ENCODE measurements around the gene AGO1.
"Not testable (repeated sequence)": the region's sequence is repeated elsewhere in the genome, so short reads cannot be mapped to it uniquely, and the experiment has no call there.

The AGO1 gene

DNA sequence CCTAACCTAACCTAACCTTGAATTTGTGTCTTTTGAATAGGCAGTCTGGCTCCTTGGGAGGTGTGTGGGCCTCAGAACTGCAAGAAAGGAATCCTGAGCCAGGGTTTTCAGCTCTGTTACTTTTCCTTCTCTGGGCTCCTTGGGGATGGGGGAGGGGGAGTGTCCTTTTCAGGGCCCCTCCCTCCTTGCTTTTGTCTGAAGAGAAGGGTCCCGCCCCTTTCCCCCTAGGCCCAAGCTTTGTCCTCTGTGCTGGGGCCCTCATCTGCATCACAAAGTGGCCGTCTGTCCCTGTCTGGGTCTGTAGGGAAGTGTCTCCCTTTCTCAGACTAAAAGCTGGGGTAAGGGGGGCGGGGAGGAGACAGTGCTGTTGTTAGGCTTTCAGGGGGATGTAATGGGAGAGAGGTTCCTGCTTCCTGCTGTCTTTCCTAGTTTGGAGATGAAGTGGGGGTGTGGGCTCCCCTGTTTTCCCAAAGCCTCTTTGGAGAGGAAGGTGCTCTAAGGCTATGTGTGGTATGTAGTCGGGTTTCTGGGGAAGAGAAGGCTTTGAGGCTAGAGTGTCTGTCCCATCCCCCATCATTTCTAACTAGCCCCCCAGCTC lies 3.1 kb downstream of the AGO1 start:
- no peaks in the 10 kb centered on the region for H3K27me3 ChIP-seq (ENCODE audit: control insufficient read depth in 2 of 2, insufficient read depth in 2 of 2, low read length in 2 of 2)
- no peak overlapping the region for H3K9ac ChIP-seq (ENCODE audit: low read depth in 1 of 2, low read length in 2 of 2)
- peaks cover 3 to 6% of the 10 kb centered on the region in 2 donors for H3K36me3 ChIP-seq (ENCODE audit: control insufficient read depth in 2 of 2, insufficient read depth in 2 of 2, low read length in 2 of 2)
- H3K9me3 ChIP-seq (ENCODE audit: control insufficient read depth in 2 of 2, low read length in 2 of 2), result no peaks in the 10 kb centered on the region
- peaks cover 15 to 25% of the 10 kb centered on the region in 2 donors for H3K4me1 ChIP-seq (ENCODE audit: control insufficient read depth in 2 of 2, insufficient read depth in 2 of 2, low read length in 2 of 2)
- no peak overlapping the region for H3K4me3 ChIP-seq (ENCODE audit: low read length in 2 of 2)
- peak overlapping the region in 1 of 2 donors; percentile 32 for H3K27ac ChIP-seq (ENCODE audit: low read depth in 2 of 2, low read length in 2 of 2)

- no peaks in the 10 kb centered on the region for H3K9me3 ChIP-seq (ENCODE audit: control insufficient read depth in 2 of 2, low read length in 2 of 2)
- H3K4me3 ChIP-seq (ENCODE audit: low read length in 2 of 2), result no peak overlapping the region
- H3K27ac ChIP-seq (ENCODE audit: low read depth in 2 of 2, low read length in 2 of 2), result peak overlapping the region; percentile 32 to 35
- H3K36me3 ChIP-seq (ENCODE audit: control insufficient read depth in 2 of 2, insufficient read depth in 2 of 2, low read length in 2 of 2), result peaks cover 5 to 8% of the 10 kb centered on the region in 2 donors
- H3K4me1 ChIP-seq (ENCODE audit: control insufficient read depth in 2 of 2, insufficient read depth in 2 of 2, low read length in 2 of 2), result peaks cover 15 to 25% of the 10 kb centered on the region in 2 donors
- H3K27me3 ChIP-seq (ENCODE audit: control insufficient read depth in 2 of 2, insufficient read depth in 2 of 2, low read length in 2 of 2), result no peaks in the 10 kb centered on the region
- no peak overlapping the region for H3K9ac ChIP-seq (ENCODE audit: low read depth in 1 of 2, low read length in 2 of 2)
These were observed 3.8 kb downstream of the AGO1 start for GRCh38 chr1:35886577-35887431.

- Histone ChIP-seq H3K4me3 (ENCODE audit: low read length in 2 of 2) (no peak overlapping the region), H3K36me3 (ENCODE audit: control insufficient read depth in 2 of 2, insufficient read depth in 2 of 2, low read length in 2 of 2) (peaks cover 11 to 14% of the 10 kb centered on the region in 2 donors), H3K27me3 (ENCODE audit: control insufficient read depth in 2 of 2, insufficient read depth in 2 of 2, low read length in 2 of 2) (no peaks in the 10 kb centered on the region), H3K9me3 (ENCODE audit: control insufficient read depth in 2 of 2, low read length in 2 of 2) (no peaks in the 10 kb centered on the region), H3K9ac (ENCODE audit: low read depth in 1 of 2, low read length in 2 of 2) (no peak overlapping the region), H3K4me1 (ENCODE audit: control insufficient read depth in 2 of 2, insufficient read depth in 2 of 2, low read length in 2 of 2) (peaks cover 15 to 25% of the 10 kb centered on the region in 2 donors), H3K27ac (ENCODE audit: low read depth in 2 of 2, low read length in 2 of 2) (no peak overlapping the region)
These were observed 4.5 kb downstream of the AGO1 start for GRCh38 chr1:35887508-35887907.

GRCh38 chr1:35888255-35888654 lies 5.2 kb downstream of the AGO1 start:
- H3K4me1 ChIP-seq (ENCODE audit: control insufficient read depth in 2 of 2, insufficient read depth in 2 of 2, low read length in 2 of 2), result peaks cover 15 to 22% of the 10 kb centered on the region in 2 donors
- H3K36me3 ChIP-seq (ENCODE audit: control insufficient read depth in 2 of 2, insufficient read depth in 2 of 2, low read length in 2 of 2), result peaks cover 16 to 18% of the 10 kb centered on the region in 2 donors
- H3K27me3 ChIP-seq (ENCODE audit: control insufficient read depth in 2 of 2, insufficient read depth in 2 of 2, low read length in 2 of 2), result no peaks in the 10 kb centered on the region
- no peak overlapping the region for H3K4me3 ChIP-seq (ENCODE audit: low read length in 2 of 2)
- no peak overlapping the region for H3K9ac ChIP-seq (ENCODE audit: low read depth in 1 of 2, low read length in 2 of 2)
- H3K9me3 ChIP-seq (ENCODE audit: control insufficient read depth in 2 of 2, low read length in 2 of 2), result no peaks in the 10 kb centered on the region
- no peak overlapping the region for H3K27ac ChIP-seq (ENCODE audit: low read depth in 2 of 2, low read length in 2 of 2)

GRCh38 chr1:35888981-35889380 lies 6.0 kb downstream of the AGO1 start:
- not testable (repeated sequence) for H3K9ac ChIP-seq (ENCODE audit: low read depth in 1 of 2, low read length in 2 of 2); H3K27ac ChIP-seq (ENCODE audit: low read depth in 2 of 2, low read length in 2 of 2); H3K9me3 ChIP-seq (ENCODE audit: control insufficient read depth in 2 of 2, low read length in 2 of 2); H3K4me3 ChIP-seq (ENCODE audit: low read length in 2 of 2); H3K27me3 ChIP-seq (ENCODE audit: control insufficient read depth in 2 of 2, insufficient read depth in 2 of 2, low read length in 2 of 2)
- Histone ChIP-seq H3K36me3 (ENCODE audit: control insufficient read depth in 2 of 2, insufficient read depth in 2 of 2, low read length in 2 of 2) (peaks cover 22 to 26% of the 10 kb centered on the region in 2 donors), H3K4me1 (ENCODE audit: control insufficient read depth in 2 of 2, insufficient read depth in 2 of 2, low read length in 2 of 2) (peaks cover 15 to 22% of the 10 kb centered on the region in 2 donors)

GRCh38 chr1:35893051-35893879 lies 10.3 kb downstream of the AGO1 start:
- no peak overlapping the region for H3K27ac ChIP-seq (ENCODE audit: low read depth in 2 of 2, low read length in 2 of 2)
- H3K4me1 ChIP-seq (ENCODE audit: control insufficient read depth in 2 of 2, insufficient read depth in 2 of 2, low read length in 2 of 2), result no peaks in the 10 kb centered on the region
- no peak overlapping the region for H3K4me3 ChIP-seq (ENCODE audit: low read length in 2 of 2)
- H3K27me3 ChIP-seq (ENCODE audit: control insufficient read depth in 2 of 2, insufficient read depth in 2 of 2, low read length in 2 of 2), result no peaks in the 10 kb centered on the region
- peaks cover 40 to 45% of the 10 kb centered on the region in 2 donors for H3K36me3 ChIP-seq (ENCODE audit: control insufficient read depth in 2 of 2, insufficient read depth in 2 of 2, low read length in 2 of 2)
- H3K9ac ChIP-seq (ENCODE audit: low read depth in 1 of 2, low read length in 2 of 2), result no peak overlapping the region
- H3K9me3 ChIP-seq (ENCODE audit: control insufficient read depth in 2 of 2, low read length in 2 of 2), result no peaks in the 10 kb centered on the region

- Histone ChIP-seq H3K9ac (ENCODE audit: low read depth in 1 of 2, low read length in 2 of 2) (no peak overlapping the region), H3K4me1 (ENCODE audit: control insufficient read depth in 2 of 2, insufficient read depth in 2 of 2, low read length in 2 of 2) (no peaks in the 10 kb centered on the region), H3K36me3 (ENCODE audit: control insufficient read depth in 2 of 2, insufficient read depth in 2 of 2, low read length in 2 of 2) (peaks cover 42 to 48% of the 10 kb centered on the region in 2 donors), H3K4me3 (ENCODE audit: low read length in 2 of 2) (no peak overlapping the region), H3K27me3 (ENCODE audit: control insufficient read depth in 2 of 2, insufficient read depth in 2 of 2, low read length in 2 of 2) (no peaks in the 10 kb centered on the region), H3K9me3 (ENCODE audit: control insufficient read depth in 2 of 2, low read length in 2 of 2) (no peaks in the 10 kb centered on the region), H3K27ac (ENCODE audit: low read depth in 2 of 2, low read length in 2 of 2) (no peak overlapping the region)
These were observed 11.2 kb downstream of the AGO1 start for GRCh38 chr1:35894183-35894582.

- no peaks in the 10 kb centered on the region for H3K9me3 ChIP-seq (ENCODE audit: control insufficient read depth in 2 of 2, low read length in 2 of 2)
- no peak overlapping the region for H3K27ac ChIP-seq (ENCODE audit: low read depth in 2 of 2, low read length in 2 of 2)
- H3K4me1 ChIP-seq (ENCODE audit: control insufficient read depth in 2 of 2, insufficient read depth in 2 of 2, low read length in 2 of 2), result no peaks in the 10 kb centered on the region
- H3K4me3 ChIP-seq (ENCODE audit: low read length in 2 of 2), result no peak overlapping the region
- no peak overlapping the region for H3K9ac ChIP-seq (ENCODE audit: low read depth in 1 of 2, low read length in 2 of 2)
- H3K27me3 ChIP-seq (ENCODE audit: control insufficient read depth in 2 of 2, insufficient read depth in 2 of 2, low read length in 2 of 2), result no peaks in the 10 kb centered on the region
- H3K36me3 ChIP-seq (ENCODE audit: control insufficient read depth in 2 of 2, insufficient read depth in 2 of 2, low read length in 2 of 2), result peaks cover 42 to 50% of the 10 kb centered on the region in 2 donors
These were observed 11.6 kb downstream of the AGO1 start for GRCh38 chr1:35894656-35895055.

- no peak overlapping the region for H3K9ac ChIP-seq (ENCODE audit: low read depth in 1 of 2, low read length in 2 of 2)
- H3K27ac ChIP-seq (ENCODE audit: low read depth in 2 of 2, low read length in 2 of 2), result no peak overlapping the region
- H3K36me3 ChIP-seq (ENCODE audit: control insufficient read depth in 2 of 2, insufficient read depth in 2 of 2, low read length in 2 of 2), result peaks cover 24 to 42% of the 10 kb centered on the region in 2 donors
- H3K27me3 ChIP-seq (ENCODE audit: control insufficient read depth in 2 of 2, insufficient read depth in 2 of 2, low read length in 2 of 2), result no peaks in the 10 kb centered on the region
- no peak overlapping the region for H3K4me3 ChIP-seq (ENCODE audit: low read length in 2 of 2)
- no peaks in the 10 kb centered on the region for H3K9me3 ChIP-seq (ENCODE audit: control insufficient read depth in 2 of 2, low read length in 2 of 2)
- no peaks in the 10 kb centered on the region for H3K4me1 ChIP-seq (ENCODE audit: control insufficient read depth in 2 of 2, insufficient read depth in 2 of 2, low read length in 2 of 2)
These were observed 16.9 kb downstream of the AGO1 start for GRCh38 chr1:35899941-35900340.

GRCh38 chr1:35901235-35901634 lies 18.2 kb downstream of the AGO1 start:
- H3K36me3 ChIP-seq (ENCODE audit: control insufficient read depth in 2 of 2, insufficient read depth in 2 of 2, low read length in 2 of 2), result peaks cover 21 to 43% of the 10 kb centered on the region in 2 donors
- H3K27ac ChIP-seq (ENCODE audit: low read depth in 2 of 2, low read length in 2 of 2), result no peak overlapping the region
- H3K9me3 ChIP-seq (ENCODE audit: control insufficient read depth in 2 of 2, low read length in 2 of 2), result no peaks in the 10 kb centered on the region
- no peaks in the 10 kb centered on the region for H3K27me3 ChIP-seq (ENCODE audit: control insufficient read depth in 2 of 2, insufficient read depth in 2 of 2, low read length in 2 of 2)
- H3K4me1 ChIP-seq (ENCODE audit: control insufficient read depth in 2 of 2, insufficient read depth in 2 of 2, low read length in 2 of 2), result no peaks in the 10 kb centered on the region
- no peak overlapping the region for H3K4me3 ChIP-seq (ENCODE audit: low read length in 2 of 2)
- no peak overlapping the region for H3K9ac ChIP-seq (ENCODE audit: low read depth in 1 of 2, low read length in 2 of 2)
